HEK293 (cell line): ENCODE data around the gene CHRNA7.

Experiments
- CTCF ChIA-PET: fragments of 350-600 bp; formaldehyde crosslinking; extraction: SDS; loops from one replicate; lab custom pipeline; 2021; ENCODE audit warnings: antibody characterized with exemption; lab: Yijun Ruan, JAX
- POLR2A ChIA-PET: fragments of 300-600 bp; formaldehyde crosslinking; extraction: SDS; loops from one replicate; lab custom pipeline; 2020; ENCODE audit warnings: antibody characterized with exemption, inconsistent platforms; lab: Yijun Ruan, JAX
- H3K27ac ChIP-seq: fragments of 200-500 bp; sonication (Bioruptor generic); 2 replicates; pipeline ENCODE4 v1.5.1; 2014; ENCODE audit warnings: low read depth, low read length, control low read depth, inconsistent platforms; ENCODE audit errors: extremely low read depth
- H3K36me3 ChIP-seq, 2 experiments: fragments of 200-500 bp in 1 of 2; sonication (Bioruptor generic) in 1 of 2; 1 replicate in 1 of 2; 2 replicates in 1 of 2; pipeline ENCODE4 v1.5.1; 2014 to 2017; ENCODE audit warnings: inconsistent platforms in 2 of 2, low read length in 2 of 2; ENCODE audit not compliant: control insufficient read depth in 2 of 2, insufficient read depth in 1 of 2
- H3K4me1 ChIP-seq: fragments of 200-500 bp; sonication (Bioruptor generic); 2 replicates; pipeline ENCODE4 v1.5.1; 2014; ENCODE audit warnings: mild to moderate bottlenecking, low read length, inconsistent platforms; ENCODE audit not compliant: control insufficient read depth, insufficient read depth
- H3K4me3 ChIP-seq: 2 replicates; pipeline ENCODE4 v1.5.1; 2011; ENCODE audit warnings: low read depth, mild to moderate bottlenecking, control low read depth, low read length, moderate library complexity
- H3K9me3 ChIP-seq: fragments of 200-500 bp; sonication (Bioruptor generic); 2 replicates; pipeline ENCODE4 v1.5.1; 2014; ENCODE audit warnings: low read depth, low read length, inconsistent platforms; ENCODE audit not compliant: control insufficient read depth, insufficient read depth
- GLIS1 ChIP-seq: fragments of 450-650 bp; formaldehyde crosslinking; IDR thresholded peaks from 2 replicates; pipeline ENCODE4 v1.5.1; 2016; ENCODE audit warnings: missing biosample characterization, missing genetic modification characterization
- INSM2 ChIP-seq: fragments of 450-650 bp; formaldehyde crosslinking; IDR thresholded peaks from 2 replicates; pipeline ENCODE4 v1.5.1; 2016; ENCODE audit warnings: missing biosample characterization, missing genetic modification characterization
- ZBTB17 ChIP-seq: fragments of 450-650 bp; formaldehyde crosslinking; IDR thresholded peaks from 2 replicates; pipeline ENCODE4 v1.5.1; 2016; ENCODE audit warnings: missing biosample characterization, missing genetic modification characterization
- ZBTB21 ChIP-seq: fragments of 450-650 bp; formaldehyde crosslinking; IDR thresholded peaks from 2 replicates; pipeline ENCODE4 v1.5.1; 2017; ENCODE audit warnings: missing biosample characterization, missing genetic modification characterization
- ZIC2 ChIP-seq: fragments of 450-650 bp; formaldehyde crosslinking; IDR thresholded peaks from 2 replicates; pipeline ENCODE4 v1.5.1; 2016; ENCODE audit warnings: missing biosample characterization, missing genetic modification characterization
- ZNF138 ChIP-seq: fragments of 450-650 bp; formaldehyde crosslinking; IDR thresholded peaks from 2 replicates; pipeline ENCODE4 v1.5.1; 2016; ENCODE audit warnings: missing biosample characterization, missing genetic modification characterization, borderline replicate concordance
- ZNF2 ChIP-seq: fragments of 450-650 bp; formaldehyde crosslinking; IDR thresholded peaks from 2 replicates; pipeline ENCODE4 v1.5.1; 2016; ENCODE audit warnings: missing biosample characterization, missing genetic modification characterization
- ZNF239 ChIP-seq: fragments of 450-650 bp; formaldehyde crosslinking; IDR thresholded peaks from 2 replicates; pipeline ENCODE4 v1.5.1; 2016; ENCODE audit warnings: missing biosample characterization, missing genetic modification characterization
- ZNF24 ChIP-seq: fragments of 450-650 bp; formaldehyde crosslinking; IDR thresholded peaks from 2 replicates; pipeline ENCODE4 v1.5.1; 2016; ENCODE audit warnings: missing biosample characterization, missing genetic modification characterization
- ZNF266 ChIP-seq: fragments of 450-650 bp; formaldehyde crosslinking; IDR thresholded peaks from 2 replicates; pipeline ENCODE4 v1.5.1; 2016; ENCODE audit warnings: missing biosample characterization, missing genetic modification characterization, low read depth
- ZNF274 ChIP-seq, 2 experiments: fragments of 200-500 bp in 1 of 2; fragments of 450-650 bp in 1 of 2; sonication (Bioruptor generic) in 1 of 2; formaldehyde crosslinking in 1 of 2; IDR thresholded peaks; 2 replicates each; pipeline versions ENCODE4 v1.5.1 to v1.6.1; 2014 to 2016; ENCODE audit warnings: borderline replicate concordance in 1 of 2, inconsistent platforms in 1 of 2, low read length in 1 of 2, missing biosample characterization in 1 of 2, missing genetic modification characterization in 1 of 2
- ZNF366 ChIP-seq: fragments of 450-650 bp; formaldehyde crosslinking; conservative IDR thresholded peaks from 2 replicates; pipeline ENCODE4 v1.5.1; 2016; ENCODE audit warnings: missing biosample characterization, missing genetic modification characterization
- ZNF544 ChIP-seq: fragments of 450-650 bp; formaldehyde crosslinking; IDR thresholded peaks from 2 replicates; pipeline ENCODE4 v1.5.0; 2017; ENCODE audit warnings: missing biosample characterization, missing genetic modification characterization
- ZNF571 ChIP-seq: fragments of 450-650 bp; formaldehyde crosslinking; IDR thresholded peaks from 2 replicates; pipeline ENCODE4 v1.5.0; 2017; ENCODE audit warnings: missing biosample characterization, missing genetic modification characterization
- ZNF624 ChIP-seq: fragments of 450-650 bp; formaldehyde crosslinking; IDR thresholded peaks from 2 replicates; pipeline ENCODE4 v1.5.1; 2017; ENCODE audit warnings: missing biosample characterization, missing genetic modification characterization
- ZNF629 ChIP-seq: fragments of 450-650 bp; formaldehyde crosslinking; IDR thresholded peaks from 2 replicates; pipeline ENCODE4 v1.5.1; 2017; ENCODE audit warnings: missing biosample characterization, missing genetic modification characterization
- ZNF645 ChIP-seq: fragments of 450-650 bp; formaldehyde crosslinking; IDR thresholded peaks from 2 replicates; pipeline ENCODE4; 2016; ENCODE audit warnings: missing biosample characterization, missing genetic modification characterization
- ZNF658 ChIP-seq: fragments of 450-650 bp; formaldehyde crosslinking; IDR thresholded peaks from 2 replicates; pipeline ENCODE4; 2016; ENCODE audit warnings: missing biosample characterization, missing genetic modification characterization
- TF ChIP-seq, protein P1 (sequence below): fragments of 450-650 bp; formaldehyde crosslinking; IDR thresholded peaks from 2 replicates; pipeline ENCODE4 v1.5.1; 2016; ENCODE audit warnings: missing biosample characterization, missing genetic modification characterization
- TF ChIP-seq, protein P2 (sequence below): fragments of 450-650 bp; formaldehyde crosslinking; IDR thresholded peaks from 2 replicates; pipeline ENCODE4 v1.5.1; 2016; ENCODE audit warnings: missing biosample characterization, missing genetic modification characterization
- TF ChIP-seq, protein P3 (sequence below): fragments of 450-650 bp; formaldehyde crosslinking; IDR thresholded peaks from 2 replicates; pipeline ENCODE4 v1.5.1; 2017; ENCODE audit warnings: missing biosample characterization, missing genetic modification characterization
- TF ChIP-seq, protein P4 (sequence below): fragments of 450-650 bp; formaldehyde crosslinking; IDR thresholded peaks from 2 replicates; pipeline ENCODE4 v1.5.1; 2016; ENCODE audit warnings: missing biosample characterization, missing genetic modification characterization
- TF ChIP-seq, protein P5 (sequence below): fragments of 450-650 bp; formaldehyde crosslinking; IDR thresholded peaks from 2 replicates; pipeline ENCODE4 v1.5.1; 2016; ENCODE audit warnings: missing biosample characterization, missing genetic modification characterization

CHRNA7 gene

GRCh38 chr15:32131803-32132202 is 101.5 kb downstream of the CHRNA7 start:
- H3K4me3 ChIP-seq = no peak overlapping the region
- H3K9me3 ChIP-seq = no peaks in the 10 kb centered on the region
- POLR2A ChIA-PET = no interaction called here
- no peak overlapping the region for H3K27ac ChIP-seq
- no peaks in the 10 kb centered on the region for H3K36me3 ChIP-seq
- no peaks in the 10 kb centered on the region for H3K4me1 ChIP-seq
- peak; percentile 62; the same call in 1 of the 2 replicates for TF ChIP-seq ZIC2 (tag by site-specific recombination)
- TF ChIP-seq ZNF645 (tag by site-specific recombination) = no peak
- TF ChIP-seq ZBTB21 = peak; percentile 35; the same call in 1 of the 2 replicates
- TF ChIP-seq ZNF629 (tag by site-specific recombination) = peak; percentile 62
- peak; percentile 85 for TF ChIP-seq GLIS1 (tag by site-specific recombination)
- CTCF ChIA-PET = interaction anchor here (1.7 kb wide), 1 partner anchor 154 kb away, joined by 6 read pairs; no protein-coding TSS in a partner anchor

DNA sequence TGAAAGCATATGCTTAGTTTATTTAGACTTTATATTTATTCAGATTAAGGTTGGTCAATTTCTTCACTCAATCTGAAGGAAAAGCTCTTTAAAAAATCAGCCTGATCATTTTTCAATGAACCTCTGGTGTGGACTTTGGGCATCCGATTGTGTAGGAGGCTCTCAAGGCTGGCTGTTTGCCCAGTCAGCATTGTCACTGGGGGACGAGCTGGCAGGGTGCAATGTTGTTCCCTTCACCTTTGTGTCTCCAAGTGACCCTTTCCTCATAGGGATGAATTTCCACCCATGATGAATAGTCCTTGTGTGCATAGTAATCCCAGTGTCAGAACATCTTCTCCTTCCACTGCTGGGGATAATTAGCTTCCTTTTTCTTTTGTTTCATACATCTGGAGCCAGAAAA is 102.5 kb downstream of the CHRNA7 start:
- CTCF ChIA-PET = interaction anchor here (0.6 to 1.7 kb wide), 2 partner anchors 103 to 155 kb away, joined by 3 to 6 read pairs; no protein-coding TSS in a partner anchor
- Histone ChIP-seq H3K9me3 (no peaks in the 10 kb centered on the region), H3K36me3 (no peaks in the 10 kb centered on the region)
- TF ChIP-seq, protein P1, sequence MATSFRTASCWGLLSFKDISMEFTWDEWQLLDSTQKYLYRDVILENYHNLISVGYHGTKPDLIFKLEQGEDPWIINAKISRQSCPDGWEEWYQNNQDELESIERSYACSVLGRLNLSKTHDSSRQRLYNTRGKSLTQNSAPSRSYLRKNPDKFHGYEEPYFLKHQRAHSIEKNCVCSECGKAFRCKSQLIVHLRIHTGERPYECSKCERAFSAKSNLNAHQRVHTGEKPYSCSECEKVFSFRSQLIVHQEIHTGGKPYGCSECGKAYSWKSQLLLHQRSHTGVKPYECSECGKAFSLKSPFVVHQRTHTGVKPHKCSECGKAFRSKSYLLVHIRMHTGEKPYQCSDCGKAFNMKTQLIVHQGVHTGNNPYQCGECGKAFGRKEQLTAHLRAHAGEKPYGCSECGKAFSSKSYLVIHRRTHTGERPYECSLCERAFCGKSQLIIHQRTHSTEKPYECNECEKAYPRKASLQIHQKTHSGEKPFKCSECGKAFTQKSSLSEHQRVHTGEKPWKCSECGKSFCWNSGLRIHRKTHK = no peak
- TF ChIP-seq, protein P2, sequence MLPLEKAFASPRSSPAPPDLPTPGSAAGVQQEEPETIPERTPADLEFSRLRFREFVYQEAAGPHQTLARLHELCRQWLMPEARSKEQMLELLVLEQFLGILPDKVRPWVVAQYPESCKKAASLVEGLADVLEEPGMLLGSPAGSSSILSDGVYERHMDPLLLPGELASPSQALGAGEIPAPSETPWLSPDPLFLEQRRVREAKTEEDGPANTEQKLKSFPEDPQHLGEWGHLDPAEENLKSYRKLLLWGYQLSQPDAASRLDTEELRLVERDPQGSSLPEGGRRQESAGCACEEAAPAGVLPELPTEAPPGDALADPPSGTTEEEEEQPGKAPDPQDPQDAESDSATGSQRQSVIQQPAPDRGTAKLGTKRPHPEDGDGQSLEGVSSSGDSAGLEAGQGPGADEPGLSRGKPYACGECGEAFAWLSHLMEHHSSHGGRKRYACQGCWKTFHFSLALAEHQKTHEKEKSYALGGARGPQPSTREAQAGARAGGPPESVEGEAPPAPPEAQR (tag by site-specific recombination) = no peak
- TF ChIP-seq ZNF624 (tag by site-specific recombination) = no peak
- TF ChIP-seq ZNF266 (tag by site-specific recombination) = no peak
- TF ChIP-seq, protein P3, sequence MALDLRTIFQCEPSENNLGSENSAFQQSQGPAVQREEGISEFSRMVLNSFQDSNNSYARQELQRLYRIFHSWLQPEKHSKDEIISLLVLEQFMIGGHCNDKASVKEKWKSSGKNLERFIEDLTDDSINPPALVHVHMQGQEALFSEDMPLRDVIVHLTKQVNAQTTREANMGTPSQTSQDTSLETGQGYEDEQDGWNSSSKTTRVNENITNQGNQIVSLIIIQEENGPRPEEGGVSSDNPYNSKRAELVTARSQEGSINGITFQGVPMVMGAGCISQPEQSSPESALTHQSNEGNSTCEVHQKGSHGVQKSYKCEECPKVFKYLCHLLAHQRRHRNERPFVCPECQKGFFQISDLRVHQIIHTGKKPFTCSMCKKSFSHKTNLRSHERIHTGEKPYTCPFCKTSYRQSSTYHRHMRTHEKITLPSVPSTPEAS (tag by site-specific recombination) = no peak
- no peak for TF ChIP-seq INSM2 (tag by site-specific recombination)
- no peak for TF ChIP-seq ZNF24 (tag by site-specific recombination)
- no peak for TF ChIP-seq ZNF366 (tag by site-specific recombination)
- TF ChIP-seq, protein P4, sequence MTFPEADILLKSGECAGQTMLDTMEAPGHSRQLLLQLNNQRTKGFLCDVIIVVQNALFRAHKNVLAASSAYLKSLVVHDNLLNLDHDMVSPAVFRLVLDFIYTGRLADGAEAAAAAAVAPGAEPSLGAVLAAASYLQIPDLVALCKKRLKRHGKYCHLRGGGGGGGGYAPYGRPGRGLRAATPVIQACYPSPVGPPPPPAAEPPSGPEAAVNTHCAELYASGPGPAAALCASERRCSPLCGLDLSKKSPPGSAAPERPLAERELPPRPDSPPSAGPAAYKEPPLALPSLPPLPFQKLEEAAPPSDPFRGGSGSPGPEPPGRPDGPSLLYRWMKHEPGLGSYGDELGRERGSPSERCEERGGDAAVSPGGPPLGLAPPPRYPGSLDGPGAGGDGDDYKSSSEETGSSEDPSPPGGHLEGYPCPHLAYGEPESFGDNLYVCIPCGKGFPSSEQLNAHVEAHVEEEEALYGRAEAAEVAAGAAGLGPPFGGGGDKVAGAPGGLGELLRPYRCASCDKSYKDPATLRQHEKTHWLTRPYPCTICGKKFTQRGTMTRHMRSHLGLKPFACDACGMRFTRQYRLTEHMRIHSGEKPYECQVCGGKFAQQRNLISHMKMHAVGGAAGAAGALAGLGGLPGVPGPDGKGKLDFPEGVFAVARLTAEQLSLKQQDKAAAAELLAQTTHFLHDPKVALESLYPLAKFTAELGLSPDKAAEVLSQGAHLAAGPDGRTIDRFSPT (tag by site-specific recombination) = no peak
- TF ChIP-seq ZNF2 (tag by site-specific recombination) = no peak
- no peak for TF ChIP-seq ZNF658 (tag by site-specific recombination)
- no peak for TF ChIP-seq ZNF274 (IDR thresholded peaks at IDR 0.05; ENCODE audit: low read length)
- no peak for TF ChIP-seq ZNF274 (tag by site-specific recombination; IDR thresholded peaks at IDR 0.05; ENCODE audit: borderline replicate concordance)
- no peak for TF ChIP-seq ZNF544 (tag by site-specific recombination)
- TF ChIP-seq ZNF138 = no peak
- TF ChIP-seq, protein P5, sequence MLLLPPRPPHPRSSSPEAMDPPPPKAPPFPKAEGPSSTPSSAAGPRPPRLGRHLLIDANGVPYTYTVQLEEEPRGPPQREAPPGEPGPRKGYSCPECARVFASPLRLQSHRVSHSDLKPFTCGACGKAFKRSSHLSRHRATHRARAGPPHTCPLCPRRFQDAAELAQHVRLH (tag by site-specific recombination) = no peak
- no peak for TF ChIP-seq ZNF239 (tag by site-specific recombination)
- no peak for TF ChIP-seq ZBTB17 (tag by site-specific recombination)
- no peak for TF ChIP-seq ZNF571 (tag by site-specific recombination)
- TF ChIP-seq, all 188 proteins: peak for 0
- Histone ChIP-seq H3K4me1 (no peaks in the 10 kb centered on the region), H3K27ac (no peak overlapping the region), H3K4me3 (no peak overlapping the region)
- POLR2A ChIA-PET = no interaction called here
